HepG2 (cell line): ENCODE measurements around the gene ESYT2. TPM values are rescaled to one million over a fixed set of nuclear protein-coding genes. Genes with fewer than 3 reads are reported as not detected.

Source experiments
- ATF1 ChIP-seq: IDR thresholded peaks from 2 replicates; pipeline ENCODE4 v1.6.1; 2016; ENCODE audit warnings: mild to moderate bottlenecking, control low read depth
- HIVEP1 ChIP-seq: sonication (generic); formaldehyde crosslinking; IDR thresholded peaks from 2 replicates; pipeline ENCODE4 v1.4.0; 2020; ENCODE audit warnings: mild to moderate bottlenecking, missing genetic modification reagents
- KAT8 ChIP-seq: IDR thresholded peaks from 2 replicates; pipeline ENCODE4 v1.6.1; 2016; ENCODE audit warnings: missing genetic modification reagents, missing compliant biosample characterization
- KDM5B ChIP-seq: sonication (generic); formaldehyde crosslinking; IDR thresholded peaks from 2 replicates; pipeline ENCODE4 v1.4.0; 2020; ENCODE audit warnings: missing genetic modification reagents, mild to moderate bottlenecking, borderline replicate concordance
- NFRKB ChIP-seq: fragments of 450-650 bp; IDR thresholded peaks from 2 replicates; pipeline ENCODE4 v1.6.1; 2017
- SIX1 ChIP-seq: sonication (generic); formaldehyde crosslinking; IDR thresholded peaks from 2 replicates; pipeline ENCODE4 v1.4.0; 2020; ENCODE audit warnings: missing genetic modification reagents, borderline replicate concordance
- THAP11 ChIP-seq: IDR thresholded peaks from 2 replicates; pipeline ENCODE4 v1.6.1; 2016; ENCODE audit warnings: missing biosample characterization, missing genetic modification reagents
- TOPORS ChIP-seq: sonication (generic); formaldehyde crosslinking; IDR thresholded peaks from 2 replicates; pipeline ENCODE4 v1.8.0; 2023; ENCODE audit warnings: mild to moderate bottlenecking, missing genetic modification reagents
- ZC3H13 ChIP-seq: sonication (generic); formaldehyde crosslinking; IDR thresholded peaks from 2 replicates; pipeline ENCODE4 v1.8.1; 2023; ENCODE audit warnings: mild to moderate bottlenecking, missing genetic modification reagents, moderate library complexity
- ZFP62 ChIP-seq: sonication (generic); formaldehyde crosslinking; IDR thresholded peaks from 2 replicates; pipeline ENCODE4 v1.4.0; 2020; ENCODE audit warnings: missing genetic modification reagents
- ZNF652 ChIP-seq: IDR thresholded peaks from 2 replicates; pipeline ENCODE4 v1.6.1; 2016; ENCODE audit warnings: low read depth, borderline replicate concordance
- ZNF773 ChIP-seq: sonication (generic); formaldehyde crosslinking; IDR thresholded peaks from 2 replicates; pipeline ENCODE4 v1.4.0; 2020; ENCODE audit warnings: missing genetic modification reagents, borderline replicate concordance
- ZNF776 ChIP-seq: sonication (generic); formaldehyde crosslinking; IDR thresholded peaks from 2 replicates; pipeline ENCODE4 v1.4.0; 2020; ENCODE audit warnings: mild to moderate bottlenecking, missing genetic modification reagents
- ZNF839 ChIP-seq: sonication (generic); formaldehyde crosslinking; IDR thresholded peaks from 2 replicates; pipeline ENCODE4 v1.4.0; 2020; ENCODE audit warnings: missing genetic modification reagents, mild to moderate bottlenecking, borderline replicate concordance
- polyA plus RNA-seq, 8 experiments: library from polyadenylated mRNA; depleted of rRNA in 3 of 8; stranded (reverse) in 7 of 8; unstranded in 1 of 8; fragments of >200 nt; fragmentation: Illumina TruSeq in 4 of 8; extraction: Trizol in 4 of 8; gene quantifications; 2 replicates each; pipeline versions ENCODE4 v1.2.1 to v1.2.3, GENCODE V29; 2011 to 2016; ENCODE audit warnings: low read depth in 4 of 8, missing spikeins in 1 of 8, mixed read lengths in 1 of 8; ENCODE audit not compliant: insufficient read depth in 1 of 8
- total RNA-seq, 5 experiments: library from RNA; depleted of rRNA; stranded (reverse); fragments of >200 nt; fragmentation: Illumina TruSeq; extraction: Trizol; gene quantifications; 2 replicates each; pipeline ENCODE4 v1.2.3, GENCODE V29; 2016; ENCODE audit warnings: low read depth in 1 of 5
- TF ChIP-seq, protein P1 (sequence below), 2 experiments: sonication (generic) in 1 of 2; formaldehyde crosslinking in 1 of 2; IDR thresholded peaks; 2 replicates each; pipeline versions ENCODE4 v1.5.1 to v1.6.1; 2011 to 2020; ENCODE audit warnings: borderline replicate concordance in 1 of 2, low read depth in 1 of 2, low read length in 1 of 2, mild to moderate bottlenecking in 1 of 2, missing genetic modification reagents in 1 of 2, moderate library complexity in 1 of 2
- TF ChIP-seq, protein P2 (sequence below): sonication (generic); formaldehyde crosslinking; IDR thresholded peaks from 2 replicates; pipeline ENCODE4 v1.4.0; 2020; ENCODE audit warnings: missing genetic modification reagents
- TF ChIP-seq, protein P3 (sequence below): sonication (generic); formaldehyde crosslinking; IDR thresholded peaks from 2 replicates; pipeline ENCODE4 v1.4.0; 2020; ENCODE audit warnings: missing genetic modification reagents, borderline replicate concordance
- TF ChIP-seq, protein P4 (sequence below): sonication (generic); formaldehyde crosslinking; IDR thresholded peaks from 2 replicates; pipeline ENCODE4 v1.4.0; 2020; ENCODE audit warnings: mild to moderate bottlenecking, missing genetic modification reagents
- TF ChIP-seq, protein P5 (sequence below): sonication (generic); formaldehyde crosslinking; IDR thresholded peaks from 2 replicates; pipeline ENCODE4 v1.4.0; 2020; ENCODE audit warnings: missing genetic modification reagents

Gene ESYT2
- total and polyA plus RNA-seq, 2 of the 13 experiments (the other 11 are each of a cell fraction or from before 2014, with no cell fraction given): 28.5 to 37.3 TPM

DNA sequence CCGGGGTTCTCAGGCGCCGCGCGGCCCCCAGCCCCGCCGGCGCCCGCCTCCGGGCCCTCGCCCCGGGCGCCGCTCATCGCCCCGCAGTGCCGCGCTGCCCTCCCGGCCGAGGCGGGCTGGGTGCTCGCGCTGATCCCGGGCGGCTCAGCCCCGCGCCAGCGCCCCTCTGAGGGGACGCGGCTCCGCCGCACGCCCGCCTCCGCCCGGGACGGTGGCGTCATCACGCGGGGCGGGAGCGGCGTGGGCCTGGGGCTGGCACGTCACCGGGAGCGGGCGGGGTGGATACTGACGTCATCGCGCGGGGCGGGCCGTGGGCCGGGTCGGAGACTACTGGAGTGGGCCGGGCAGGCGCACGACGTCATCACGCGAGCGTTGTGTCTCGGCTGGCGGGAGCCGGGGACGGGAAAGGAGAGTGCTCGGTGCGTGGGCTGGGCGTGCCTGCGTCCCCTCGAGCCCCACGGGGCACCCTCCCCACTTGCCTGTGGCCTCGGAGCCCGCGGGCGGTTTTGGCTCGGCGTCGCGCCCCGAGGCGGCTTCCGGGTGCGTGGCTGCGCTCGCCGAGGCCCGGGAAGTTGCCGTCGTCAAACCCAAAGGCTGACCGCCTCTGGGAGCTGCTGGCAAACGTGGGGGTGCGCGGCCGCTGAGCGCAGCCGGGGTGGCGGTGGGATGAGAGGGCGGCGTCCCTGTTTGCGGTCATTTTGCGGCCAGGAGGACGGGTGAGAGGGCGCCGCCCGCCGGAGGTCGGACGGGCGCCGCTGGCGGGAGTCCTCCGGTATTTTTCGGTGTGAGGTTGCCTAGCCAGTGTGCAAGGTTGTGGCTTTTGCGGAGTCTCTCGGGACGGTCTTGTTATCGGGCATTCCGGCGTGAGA is at the start of gene ESYT2 (continued):
- TF ChIP-seq, protein P1, sequence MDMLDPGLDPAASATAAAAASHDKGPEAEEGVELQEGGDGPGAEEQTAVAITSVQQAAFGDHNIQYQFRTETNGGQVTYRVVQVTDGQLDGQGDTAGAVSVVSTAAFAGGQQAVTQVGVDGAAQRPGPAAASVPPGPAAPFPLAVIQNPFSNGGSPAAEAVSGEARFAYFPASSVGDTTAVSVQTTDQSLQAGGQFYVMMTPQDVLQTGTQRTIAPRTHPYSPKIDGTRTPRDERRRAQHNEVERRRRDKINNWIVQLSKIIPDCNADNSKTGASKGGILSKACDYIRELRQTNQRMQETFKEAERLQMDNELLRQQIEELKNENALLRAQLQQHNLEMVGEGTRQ (IDR thresholded peaks at IDR 0.05; ENCODE audit: low read depth, low read length): no peak
- TF ChIP-seq, protein P1 (CRISPR knock-in tag; IDR thresholded peaks at IDR 0.05; ENCODE audit: borderline replicate concordance): no peak; the same call in 1 of the 2 replicates
- TF ChIP-seq ZNF652 (CRISPR knock-in tag) (no peak), NFRKB (no peak), TOPORS (peak; percentile 60; the same call in 1 of the 2 replicates), ZNF773 (CRISPR knock-in tag) (no peak; the same call in 1 of the 2 replicates), ZFP62 (no peak), KDM5B (peak; percentile 75), THAP11 (CRISPR knock-in tag) (peak; percentile 73), ZC3H13 (peak; percentile 93), SIX1 (no peak), ATF1 (CRISPR knock-in tag) (peak; percentile 74), ZNF776 (CRISPR knock-in tag) (peak; percentile 44; the same call in 1 of the 2 replicates), ZNF839 (CRISPR knock-in tag) (no peak; the same call in 1 of the 2 replicates), HIVEP1 (CRISPR knock-in tag) (peak; percentile 41; the same call in 1 of the 2 replicates), KAT8 (peak; percentile 75; the same call in 1 of the 2 replicates)
- TF ChIP-seq, protein P2, sequence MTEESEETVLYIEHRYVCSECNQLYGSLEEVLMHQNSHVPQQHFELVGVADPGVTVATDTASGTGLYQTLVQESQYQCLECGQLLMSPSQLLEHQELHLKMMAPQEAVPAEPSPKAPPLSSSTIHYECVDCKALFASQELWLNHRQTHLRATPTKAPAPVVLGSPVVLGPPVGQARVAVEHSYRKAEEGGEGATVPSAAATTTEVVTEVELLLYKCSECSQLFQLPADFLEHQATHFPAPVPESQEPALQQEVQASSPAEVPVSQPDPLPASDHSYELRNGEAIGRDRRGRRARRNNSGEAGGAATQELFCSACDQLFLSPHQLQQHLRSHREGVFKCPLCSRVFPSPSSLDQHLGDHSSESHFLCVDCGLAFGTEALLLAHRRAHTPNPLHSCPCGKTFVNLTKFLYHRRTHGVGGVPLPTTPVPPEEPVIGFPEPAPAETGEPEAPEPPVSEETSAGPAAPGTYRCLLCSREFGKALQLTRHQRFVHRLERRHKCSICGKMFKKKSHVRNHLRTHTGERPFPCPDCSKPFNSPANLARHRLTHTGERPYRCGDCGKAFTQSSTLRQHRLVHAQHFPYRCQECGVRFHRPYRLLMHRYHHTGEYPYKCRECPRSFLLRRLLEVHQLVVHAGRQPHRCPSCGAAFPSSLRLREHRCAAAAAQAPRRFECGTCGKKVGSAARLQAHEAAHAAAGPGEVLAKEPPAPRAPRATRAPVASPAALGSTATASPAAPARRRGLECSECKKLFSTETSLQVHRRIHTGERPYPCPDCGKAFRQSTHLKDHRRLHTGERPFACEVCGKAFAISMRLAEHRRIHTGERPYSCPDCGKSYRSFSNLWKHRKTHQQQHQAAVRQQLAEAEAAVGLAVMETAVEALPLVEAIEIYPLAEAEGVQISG (CRISPR knock-in tag): peak; percentile 78
- TF ChIP-seq, protein P3, sequence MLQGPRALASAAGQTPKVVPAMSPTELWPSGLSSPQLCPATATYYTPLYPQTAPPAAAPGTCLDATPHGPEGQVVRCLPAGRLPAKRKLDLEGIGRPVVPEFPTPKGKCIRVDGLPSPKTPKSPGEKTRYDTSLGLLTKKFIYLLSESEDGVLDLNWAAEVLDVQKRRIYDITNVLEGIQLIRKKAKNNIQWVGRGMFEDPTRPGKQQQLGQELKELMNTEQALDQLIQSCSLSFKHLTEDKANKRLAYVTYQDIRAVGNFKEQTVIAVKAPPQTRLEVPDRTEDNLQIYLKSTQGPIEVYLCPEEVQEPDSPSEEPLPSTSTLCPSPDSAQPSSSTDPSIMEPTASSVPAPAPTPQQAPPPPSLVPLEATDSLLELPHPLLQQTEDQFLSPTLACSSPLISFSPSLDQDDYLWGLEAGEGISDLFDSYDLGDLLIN: no peak
- TF ChIP-seq, protein P4, sequence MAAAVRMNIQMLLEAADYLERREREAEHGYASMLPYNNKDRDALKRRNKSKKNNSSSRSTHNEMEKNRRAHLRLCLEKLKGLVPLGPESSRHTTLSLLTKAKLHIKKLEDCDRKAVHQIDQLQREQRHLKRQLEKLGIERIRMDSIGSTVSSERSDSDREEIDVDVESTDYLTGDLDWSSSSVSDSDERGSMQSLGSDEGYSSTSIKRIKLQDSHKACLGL (CRISPR knock-in tag): no peak; the same call in 1 of the 2 replicates
- TF ChIP-seq, protein P5, sequence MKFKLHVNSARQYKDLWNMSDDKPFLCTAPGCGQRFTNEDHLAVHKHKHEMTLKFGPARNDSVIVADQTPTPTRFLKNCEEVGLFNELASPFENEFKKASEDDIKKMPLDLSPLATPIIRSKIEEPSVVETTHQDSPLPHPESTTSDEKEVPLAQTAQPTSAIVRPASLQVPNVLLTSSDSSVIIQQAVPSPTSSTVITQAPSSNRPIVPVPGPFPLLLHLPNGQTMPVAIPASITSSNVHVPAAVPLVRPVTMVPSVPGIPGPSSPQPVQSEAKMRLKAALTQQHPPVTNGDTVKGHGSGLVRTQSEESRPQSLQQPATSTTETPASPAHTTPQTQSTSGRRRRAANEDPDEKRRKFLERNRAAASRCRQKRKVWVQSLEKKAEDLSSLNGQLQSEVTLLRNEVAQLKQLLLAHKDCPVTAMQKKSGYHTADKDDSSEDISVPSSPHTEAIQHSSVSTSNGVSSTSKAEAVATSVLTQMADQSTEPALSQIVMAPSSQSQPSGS (CRISPR knock-in tag): peak; percentile 94
